Measurements from ENCODE around the gene TEX2. TPM values are rescaled to one million over a fixed set of nuclear protein-coding genes. Genes with fewer than 3 reads are reported as not detected.

TEX2 gene
- total RNA-seq, 1 experiment from 2014 or later: 10.8 TPM

DNA sequence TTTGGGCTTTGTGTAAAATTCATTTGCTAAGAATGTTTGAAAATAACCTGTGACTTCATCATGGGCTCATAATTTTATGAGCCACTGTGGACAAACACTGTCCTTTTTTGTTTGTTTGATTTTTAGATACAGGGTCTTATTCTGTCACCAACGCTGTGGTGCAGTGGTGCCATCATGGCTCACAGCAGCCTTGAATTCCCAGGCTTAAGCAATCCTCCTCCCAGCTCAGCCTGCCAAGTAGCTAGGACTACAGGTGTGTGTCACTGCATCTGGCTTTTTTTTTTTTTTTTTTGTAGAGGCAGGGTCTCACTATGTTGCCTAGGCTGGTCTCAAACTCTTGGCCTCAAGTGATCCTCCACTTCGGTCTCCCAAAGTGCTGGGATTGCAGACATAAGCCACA lies 8.3 kb downstream of the TEX2 start:
- H3K27me3 Mint-ChIP-seq (ENCODE audit: low read depth): no peaks in the 10 kb centered on the region
- ChIA-PET POLR2A (interaction anchor here (0.6 kb wide), 1 partner anchor 109 kb away, joined by 3 read pairs; no protein-coding TSS in a partner anchor), CTCF (no interaction called here)
- no peak for TF ChIP-seq ZNF121 (CRISPR knock-in tag; IDR thresholded peaks at IDR 0.05)
- TF ChIP-seq NFATC4 (CRISPR knock-in tag; IDR thresholded peaks at IDR 0.05): no peak
- TF ChIP-seq, protein P1, sequence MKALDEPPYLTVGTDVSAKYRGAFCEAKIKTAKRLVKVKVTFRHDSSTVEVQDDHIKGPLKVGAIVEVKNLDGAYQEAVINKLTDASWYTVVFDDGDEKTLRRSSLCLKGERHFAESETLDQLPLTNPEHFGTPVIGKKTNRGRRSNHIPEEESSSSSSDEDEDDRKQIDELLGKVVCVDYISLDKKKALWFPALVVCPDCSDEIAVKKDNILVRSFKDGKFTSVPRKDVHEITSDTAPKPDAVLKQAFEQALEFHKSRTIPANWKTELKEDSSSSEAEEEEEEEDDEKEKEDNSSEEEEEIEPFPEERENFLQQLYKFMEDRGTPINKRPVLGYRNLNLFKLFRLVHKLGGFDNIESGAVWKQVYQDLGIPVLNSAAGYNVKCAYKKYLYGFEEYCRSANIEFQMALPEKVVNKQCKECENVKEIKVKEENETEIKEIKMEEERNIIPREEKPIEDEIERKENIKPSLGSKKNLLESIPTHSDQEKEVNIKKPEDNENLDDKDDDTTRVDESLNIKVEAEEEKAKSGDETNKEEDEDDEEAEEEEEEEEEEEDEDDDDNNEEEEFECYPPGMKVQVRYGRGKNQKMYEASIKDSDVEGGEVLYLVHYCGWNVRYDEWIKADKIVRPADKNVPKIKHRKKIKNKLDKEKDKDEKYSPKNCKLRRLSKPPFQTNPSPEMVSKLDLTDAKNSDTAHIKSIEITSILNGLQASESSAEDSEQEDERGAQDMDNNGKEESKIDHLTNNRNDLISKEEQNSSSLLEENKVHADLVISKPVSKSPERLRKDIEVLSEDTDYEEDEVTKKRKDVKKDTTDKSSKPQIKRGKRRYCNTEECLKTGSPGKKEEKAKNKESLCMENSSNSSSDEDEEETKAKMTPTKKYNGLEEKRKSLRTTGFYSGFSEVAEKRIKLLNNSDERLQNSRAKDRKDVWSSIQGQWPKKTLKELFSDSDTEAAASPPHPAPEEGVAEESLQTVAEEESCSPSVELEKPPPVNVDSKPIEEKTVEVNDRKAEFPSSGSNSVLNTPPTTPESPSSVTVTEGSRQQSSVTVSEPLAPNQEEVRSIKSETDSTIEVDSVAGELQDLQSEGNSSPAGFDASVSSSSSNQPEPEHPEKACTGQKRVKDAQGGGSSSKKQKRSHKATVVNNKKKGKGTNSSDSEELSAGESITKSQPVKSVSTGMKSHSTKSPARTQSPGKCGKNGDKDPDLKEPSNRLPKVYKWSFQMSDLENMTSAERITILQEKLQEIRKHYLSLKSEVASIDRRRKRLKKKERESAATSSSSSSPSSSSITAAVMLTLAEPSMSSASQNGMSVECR (CRISPR knock-in tag; IDR thresholded peaks at IDR 0.05; ENCODE audit: borderline replicate concordance): no peak
- no peak for TF ChIP-seq ZNF416 (CRISPR knock-in tag; IDR thresholded peaks at IDR 0.05)
- TF ChIP-seq ZNF263 (CRISPR knock-in tag; IDR thresholded peaks at IDR 0.05; ENCODE audit: low read depth): no peak
- no peak for TF ChIP-seq ZNF232 (CRISPR knock-in tag; IDR thresholded peaks at IDR 0.05)
- TF ChIP-seq RELA (CRISPR knock-in tag; IDR thresholded peaks at IDR 0.05; ENCODE audit: borderline replicate concordance): no peak
- no peak for TF ChIP-seq PRRX2 (CRISPR knock-in tag; IDR thresholded peaks at IDR 0.05)
- TF ChIP-seq NR3C1 (CRISPR knock-in tag; conservative IDR thresholded peaks at IDR 0.05; ENCODE audit: low read depth): no peak
- no peak for TF ChIP-seq CREB1 (CRISPR knock-in tag; IDR thresholded peaks at IDR 0.05)
- TF ChIP-seq GABPB1 (CRISPR knock-in tag; IDR thresholded peaks at IDR 0.05): no peak
- no peak overlapping the region for H3K4me3 Mint-ChIP-seq
- no peaks in the 10 kb centered on the region for H3K36me3 Mint-ChIP-seq
- no peaks in the 10 kb centered on the region for H3K4me1 Mint-ChIP-seq
- DNase-seq (ENCODE audit: low spot score) (no peak), ATAC-seq (no peak)
- H3K27ac Mint-ChIP-seq: no peak overlapping the region
- H3K9me3 Mint-ChIP-seq: no peaks in the 10 kb centered on the region

DNA sequence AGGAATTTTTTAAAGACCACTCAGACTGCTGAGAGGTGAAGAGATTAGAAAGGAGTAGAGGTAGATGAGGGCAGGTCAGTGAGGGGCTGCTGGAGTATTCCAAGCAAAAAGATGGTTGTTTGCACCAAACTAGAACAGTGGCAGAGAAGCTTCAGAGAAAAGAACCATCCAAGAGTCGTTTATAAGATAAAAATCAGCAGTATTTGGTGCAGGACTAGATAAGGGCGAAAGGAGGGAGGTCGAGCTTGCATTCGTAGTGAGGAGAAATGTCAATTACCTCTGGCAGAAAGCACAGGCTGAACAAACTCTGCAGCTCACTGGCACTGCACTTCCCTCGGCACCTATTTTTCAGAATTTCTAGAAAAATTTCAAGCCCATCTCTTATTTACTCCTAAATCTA lies 9.6 kb downstream of the TEX2 start:
- Mint-ChIP-seq H3K27me3 (ENCODE audit: low read depth) (no peaks in the 10 kb centered on the region), H3K4me3 (no peak overlapping the region), H3K9me3 (no peaks in the 10 kb centered on the region), H3K36me3 (no peaks in the 10 kb centered on the region), H3K27ac (no peak overlapping the region), H3K4me1 (no peaks in the 10 kb centered on the region)
- ChIA-PET CTCF (interaction anchor here (0.6 to 1.7 kb wide), 3 partner anchors 17 to 469 kb away, joined by 3 to 6 read pairs (median 3); no protein-coding TSS in a partner anchor), POLR2A (interaction anchor here (1.0 kb wide), 1 partner anchor 107 kb away, joined by 3 read pairs; no protein-coding TSS in a partner anchor)
- ATAC-seq (no peak), DNase-seq (ENCODE audit: low spot score) (no peak)
- TF ChIP-seq, protein P1 (CRISPR knock-in tag; IDR thresholded peaks at IDR 0.05; ENCODE audit: borderline replicate concordance): no peak
- TF ChIP-seq ZNF121 (CRISPR knock-in tag; IDR thresholded peaks at IDR 0.05): no peak
- TF ChIP-seq TEAD4 (CRISPR knock-in tag; IDR thresholded peaks at IDR 0.05): no peak
- TF ChIP-seq, protein P2, sequence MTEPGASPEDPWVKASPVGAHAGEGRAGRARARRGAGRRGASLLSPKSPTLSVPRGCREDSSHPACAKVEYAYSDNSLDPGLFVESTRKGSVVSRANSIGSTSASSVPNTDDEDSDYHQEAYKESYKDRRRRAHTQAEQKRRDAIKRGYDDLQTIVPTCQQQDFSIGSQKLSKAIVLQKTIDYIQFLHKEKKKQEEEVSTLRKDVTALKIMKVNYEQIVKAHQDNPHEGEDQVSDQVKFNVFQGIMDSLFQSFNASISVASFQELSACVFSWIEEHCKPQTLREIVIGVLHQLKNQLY (CRISPR knock-in tag; IDR thresholded peaks at IDR 0.05): no peak
- no peak for TF ChIP-seq ETV6 (CRISPR knock-in tag; IDR thresholded peaks at IDR 0.05)
- TF ChIP-seq SOX15 (CRISPR knock-in tag; IDR thresholded peaks at IDR 0.05): no peak
- TF ChIP-seq, protein P3, sequence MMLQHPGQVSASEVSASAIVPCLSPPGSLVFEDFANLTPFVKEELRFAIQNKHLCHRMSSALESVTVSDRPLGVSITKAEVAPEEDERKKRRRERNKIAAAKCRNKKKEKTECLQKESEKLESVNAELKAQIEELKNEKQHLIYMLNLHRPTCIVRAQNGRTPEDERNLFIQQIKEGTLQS (CRISPR knock-in tag; conservative IDR thresholded peaks at IDR 0.05): no peak
- TF ChIP-seq GRHL2 (CRISPR knock-in tag; IDR thresholded peaks at IDR 0.05; ENCODE audit: insufficient replicate concordance, severe bottlenecking): no peak
- TF ChIP-seq, protein P4, sequence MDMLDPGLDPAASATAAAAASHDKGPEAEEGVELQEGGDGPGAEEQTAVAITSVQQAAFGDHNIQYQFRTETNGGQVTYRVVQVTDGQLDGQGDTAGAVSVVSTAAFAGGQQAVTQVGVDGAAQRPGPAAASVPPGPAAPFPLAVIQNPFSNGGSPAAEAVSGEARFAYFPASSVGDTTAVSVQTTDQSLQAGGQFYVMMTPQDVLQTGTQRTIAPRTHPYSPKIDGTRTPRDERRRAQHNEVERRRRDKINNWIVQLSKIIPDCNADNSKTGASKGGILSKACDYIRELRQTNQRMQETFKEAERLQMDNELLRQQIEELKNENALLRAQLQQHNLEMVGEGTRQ (CRISPR knock-in tag; IDR thresholded peaks at IDR 0.05): no peak
- TF ChIP-seq, protein P5, sequence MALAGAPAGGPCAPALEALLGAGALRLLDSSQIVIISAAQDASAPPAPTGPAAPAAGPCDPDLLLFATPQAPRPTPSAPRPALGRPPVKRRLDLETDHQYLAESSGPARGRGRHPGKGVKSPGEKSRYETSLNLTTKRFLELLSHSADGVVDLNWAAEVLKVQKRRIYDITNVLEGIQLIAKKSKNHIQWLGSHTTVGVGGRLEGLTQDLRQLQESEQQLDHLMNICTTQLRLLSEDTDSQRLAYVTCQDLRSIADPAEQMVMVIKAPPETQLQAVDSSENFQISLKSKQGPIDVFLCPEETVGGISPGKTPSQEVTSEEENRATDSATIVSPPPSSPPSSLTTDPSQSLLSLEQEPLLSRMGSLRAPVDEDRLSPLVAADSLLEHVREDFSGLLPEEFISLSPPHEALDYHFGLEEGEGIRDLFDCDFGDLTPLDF (CRISPR knock-in tag; IDR thresholded peaks at IDR 0.05): no peak
- no peak for TF ChIP-seq MXD4 (CRISPR knock-in tag; IDR thresholded peaks at IDR 0.05; ENCODE audit: borderline replicate concordance)
- TF ChIP-seq, protein P6, sequence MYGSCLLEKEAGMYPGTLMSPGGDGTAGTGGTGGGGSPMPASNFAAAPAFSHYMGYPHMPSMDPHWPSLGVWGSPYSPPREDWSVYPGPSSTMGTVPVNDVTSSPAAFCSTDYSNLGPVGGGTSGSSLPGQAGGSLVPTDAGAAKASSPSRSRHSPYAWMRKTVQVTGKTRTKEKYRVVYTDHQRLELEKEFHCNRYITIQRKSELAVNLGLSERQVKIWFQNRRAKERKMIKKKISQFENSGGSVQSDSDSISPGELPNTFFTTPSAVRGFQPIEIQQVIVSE (CRISPR knock-in tag; IDR thresholded peaks at IDR 0.05; ENCODE audit: borderline replicate concordance): no peak

Measured in WTC11 (cell line).